GM21786 (cell line): ENCODE data around the gene PRELP.
"Not testable (repeated sequence)": the region's sequence is repeated elsewhere in the genome, so short reads cannot be mapped to it uniquely, and the experiment has no call there.

Experiments used
- ATAC-seq: cut with Tn5 transposase; IDR thresholded peaks from one replicate; pipeline ENCODE4 v1.9.1; 2021; ENCODE audit not compliant: unreplicated experiment

PRELP gene

DNA sequence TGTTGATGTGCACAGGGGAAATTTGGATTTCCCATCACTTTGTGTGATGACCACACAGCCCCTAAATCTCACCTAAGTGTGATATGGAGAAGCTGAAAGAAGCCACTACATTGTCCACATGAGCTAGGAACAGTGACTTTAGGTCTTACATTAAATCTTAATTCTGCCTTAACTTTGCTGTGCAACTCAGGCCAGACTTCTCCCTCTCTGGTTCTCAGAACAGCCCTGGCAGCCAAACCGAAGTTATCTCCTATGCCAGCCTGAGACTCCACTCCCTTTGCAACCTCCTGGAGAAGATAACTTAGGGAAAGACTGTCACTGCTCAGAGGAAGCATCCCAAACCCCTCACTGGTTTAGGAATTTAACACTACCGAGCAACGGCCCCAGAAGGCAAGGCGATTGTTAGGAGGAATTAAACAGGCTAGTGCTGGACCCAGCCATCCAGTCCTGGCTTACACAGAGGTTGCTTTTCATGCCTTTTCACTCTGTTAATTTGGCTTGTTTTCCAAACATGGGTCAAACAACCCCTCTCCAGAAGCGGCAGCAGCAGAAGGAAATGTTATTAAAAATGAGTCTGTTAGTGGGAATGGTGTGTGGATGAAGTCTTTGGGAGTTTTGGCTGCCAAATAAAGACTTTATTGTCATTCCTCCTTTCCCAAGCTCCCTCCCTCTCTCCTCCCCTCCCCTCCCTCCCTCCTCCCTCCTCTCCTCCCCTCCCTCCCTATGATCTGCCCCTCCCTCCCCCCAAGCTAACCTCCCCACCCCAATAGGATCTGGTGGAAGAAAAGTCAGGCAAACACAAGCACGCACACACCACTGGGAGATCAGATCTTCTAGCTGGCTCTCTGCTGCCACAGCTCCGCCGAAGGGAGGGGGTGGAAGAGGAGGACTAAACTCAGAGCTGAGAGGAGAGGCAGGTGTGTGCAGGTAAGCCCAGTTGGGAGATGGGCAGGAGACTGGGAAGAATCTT, at the start of gene PRELP:
Gene PRELP, plus strand, starts transcription at position 795 of the 970 bp plus-strand sequence. CDS start 7,379 bp downstream, outside the sequence.
- ATAC-seq = no peak

DNA sequence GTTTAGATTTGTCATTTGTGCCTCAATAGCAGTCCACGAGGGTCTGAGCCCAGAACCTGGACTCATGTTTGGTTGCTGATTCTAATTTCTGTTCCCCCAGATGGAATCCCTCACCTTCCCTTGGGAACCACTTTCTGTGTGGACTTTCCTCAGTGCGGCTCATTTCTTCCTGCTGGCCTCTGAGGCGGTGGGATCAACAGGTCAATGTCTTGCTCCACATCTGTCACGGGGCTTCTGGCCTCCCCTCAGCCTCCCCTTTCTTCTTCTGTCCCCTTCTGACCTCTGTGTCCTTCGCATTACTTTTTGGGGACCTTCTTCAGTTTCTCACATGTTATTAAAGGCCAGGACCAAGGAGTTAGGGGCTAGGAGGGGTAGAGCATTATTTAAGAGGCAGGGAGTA, 49.2 kb upstream of the PRELP start:
- no peak for ATAC-seq

DNA sequence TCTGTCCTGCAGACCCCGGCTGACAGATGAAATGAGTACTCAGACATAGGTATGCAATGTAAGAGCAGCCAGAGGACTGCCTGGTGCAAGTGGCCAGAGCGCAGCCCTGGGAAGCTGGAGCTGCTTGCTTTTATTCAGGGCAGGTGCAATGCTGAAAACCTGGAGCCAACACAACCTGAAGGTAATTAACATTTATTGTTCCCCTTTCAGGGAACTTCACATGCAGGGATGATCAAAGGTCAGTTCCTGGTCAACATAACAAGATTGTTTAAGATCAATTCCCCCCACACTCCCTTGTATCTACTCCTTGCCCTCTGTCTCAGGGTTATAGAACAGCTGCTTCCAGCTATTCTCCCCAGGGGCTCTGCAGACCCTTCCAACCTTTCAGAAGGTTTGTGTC, 48.7 kb upstream of the PRELP start:
- ATAC-seq = no peak

DNA sequence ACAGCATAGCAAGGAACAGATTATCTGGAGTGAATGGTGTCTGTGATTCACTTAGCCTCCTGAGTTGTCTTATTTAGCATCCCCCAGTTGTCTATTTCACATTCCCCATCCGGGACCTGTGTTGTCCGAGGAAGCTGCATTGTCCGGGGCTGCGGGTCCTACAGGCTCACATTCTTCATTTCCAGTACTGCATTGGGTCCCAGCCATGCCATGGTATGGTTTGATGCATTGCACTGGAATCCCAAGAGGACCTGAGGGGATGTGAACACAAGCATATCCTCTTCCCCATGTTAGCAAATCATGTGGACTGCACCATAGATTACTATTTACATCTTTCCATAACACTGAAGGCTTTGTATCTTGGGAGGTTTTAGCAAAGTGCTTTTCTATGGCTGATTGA, 48.2 kb upstream of the PRELP start:
- ATAC-seq = no peak

DNA sequence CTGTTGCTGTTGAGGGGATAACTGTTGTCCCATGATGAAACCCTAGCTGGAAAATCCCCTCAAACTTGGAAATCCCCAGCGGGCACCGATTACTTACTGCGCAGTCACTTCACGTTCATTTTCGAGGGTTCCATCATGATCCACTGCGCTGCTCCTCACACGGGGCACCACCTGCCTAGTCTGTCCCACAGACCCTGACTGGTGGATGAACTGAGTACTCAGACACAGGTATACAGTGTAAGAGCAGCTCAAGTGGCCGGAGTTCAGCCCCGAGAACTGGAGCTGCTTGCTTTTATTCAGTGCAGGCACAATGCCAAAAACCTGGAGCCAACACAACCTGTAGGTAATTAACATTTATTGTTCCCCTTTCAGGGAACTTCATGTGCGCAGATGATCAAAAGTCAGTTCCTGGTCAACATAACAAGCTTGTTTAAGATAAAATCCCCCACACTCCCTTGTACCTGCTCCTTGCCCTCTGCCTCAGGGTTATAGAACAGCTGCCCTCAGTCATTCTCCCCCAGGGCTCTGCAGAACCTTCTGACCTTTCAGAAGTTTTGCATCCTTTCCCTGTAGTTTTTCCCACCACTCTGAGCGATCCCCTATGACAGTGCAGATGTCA, 46.5 kb upstream of the PRELP start:
- ATAC-seq = no peak

DNA sequence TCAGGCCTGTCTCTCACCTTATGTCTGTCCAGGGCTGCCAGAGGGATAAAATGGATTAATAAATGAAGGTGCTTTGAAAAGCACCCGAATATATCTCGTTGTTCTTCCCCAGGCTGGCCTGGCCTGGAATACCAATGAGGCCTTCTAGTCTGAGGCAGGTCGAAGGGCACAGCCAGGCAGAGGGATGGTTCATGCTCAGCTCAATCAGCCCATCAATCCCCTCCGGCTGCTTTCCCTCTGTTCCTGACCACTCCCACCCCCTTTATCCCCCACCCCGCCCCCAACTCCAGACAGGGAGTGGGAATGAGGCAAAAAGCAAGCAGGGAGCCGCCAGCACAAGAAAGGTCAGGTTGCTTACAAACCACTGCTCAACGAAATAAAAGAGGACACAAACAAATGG, 40.0 kb upstream of the PRELP start:
- no peak for ATAC-seq

DNA sequence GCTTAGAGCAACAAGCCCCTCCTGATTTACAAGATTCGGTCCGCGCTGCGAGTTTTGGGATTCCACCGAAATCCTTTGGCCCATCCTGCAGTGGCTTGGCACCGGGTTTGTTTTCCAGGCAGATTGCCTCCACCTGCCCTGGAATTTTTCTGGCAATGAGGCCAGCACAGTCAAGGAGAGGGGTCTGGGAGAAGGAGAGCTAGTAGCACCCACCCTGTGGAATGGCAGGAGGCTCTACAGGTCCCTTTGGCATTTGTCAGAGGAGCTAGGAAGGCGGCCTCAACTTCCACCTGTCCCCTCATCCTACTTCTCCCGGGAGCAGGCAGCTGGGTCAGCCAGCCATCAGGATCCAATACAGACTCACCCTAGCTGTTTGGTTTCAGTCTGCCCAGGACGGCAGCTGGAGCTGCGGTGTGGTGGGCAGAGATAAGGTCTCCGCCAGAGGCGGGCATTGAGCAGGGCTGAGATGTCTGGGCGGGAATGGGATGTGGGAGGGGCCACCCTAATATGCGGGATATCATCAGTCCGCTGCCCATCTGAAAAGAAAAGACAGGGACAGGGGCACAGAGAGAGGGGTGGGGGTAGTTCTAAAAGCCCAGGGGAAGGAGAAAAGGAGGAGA, 37.8 kb upstream of the PRELP start:
- no peak for ATAC-seq

DNA sequence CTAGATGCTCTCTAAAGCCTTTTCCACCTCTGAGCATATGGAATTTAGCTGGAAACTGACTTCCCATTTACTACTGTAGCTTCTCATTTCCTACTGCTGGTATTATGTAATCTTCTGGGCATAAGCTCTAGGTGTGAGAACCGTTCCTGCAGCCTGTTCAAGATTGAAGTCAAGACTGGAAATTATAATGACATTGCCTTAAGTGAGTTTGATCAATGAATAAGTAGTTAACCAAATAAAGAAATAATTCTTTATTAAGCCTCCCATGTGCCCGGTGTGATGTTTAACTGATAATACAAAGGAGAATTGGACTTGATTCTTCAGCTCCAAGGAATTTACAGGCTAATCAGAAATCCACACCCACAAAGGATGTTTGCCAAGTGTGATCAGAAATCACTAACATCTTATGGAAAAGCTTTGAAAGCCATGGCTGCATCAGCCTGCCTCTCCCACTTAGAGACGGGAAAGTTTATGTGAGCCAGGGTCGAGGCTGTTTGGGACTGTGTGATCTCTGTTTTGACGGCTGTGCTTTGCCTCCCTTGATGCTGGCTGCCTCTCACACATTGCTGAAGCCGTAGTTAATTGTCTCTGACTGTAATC, 36.4 kb upstream of the PRELP start:
- ATAC-seq = no peak

DNA sequence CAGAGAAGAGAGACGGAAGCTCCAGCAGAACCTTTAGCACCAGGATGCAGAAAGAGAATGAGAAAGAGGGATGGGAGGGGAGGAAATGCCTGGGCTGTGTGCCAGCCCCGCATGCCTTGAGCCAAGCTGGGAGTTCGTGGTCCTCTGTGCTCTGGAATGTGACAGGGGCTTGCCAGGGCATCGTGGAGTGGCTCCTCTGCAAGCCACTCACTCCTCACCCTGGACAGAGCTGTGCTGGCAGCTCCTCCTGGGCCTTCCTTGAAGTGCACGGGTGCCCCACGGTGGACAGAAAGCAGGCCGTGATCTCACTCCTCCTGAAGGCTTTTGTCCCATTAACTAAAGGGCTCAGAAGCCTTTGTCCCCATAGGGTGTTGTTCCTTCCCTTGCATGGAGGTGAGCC, 34.8 kb upstream of the PRELP start:
- ATAC-seq = no peak

DNA sequence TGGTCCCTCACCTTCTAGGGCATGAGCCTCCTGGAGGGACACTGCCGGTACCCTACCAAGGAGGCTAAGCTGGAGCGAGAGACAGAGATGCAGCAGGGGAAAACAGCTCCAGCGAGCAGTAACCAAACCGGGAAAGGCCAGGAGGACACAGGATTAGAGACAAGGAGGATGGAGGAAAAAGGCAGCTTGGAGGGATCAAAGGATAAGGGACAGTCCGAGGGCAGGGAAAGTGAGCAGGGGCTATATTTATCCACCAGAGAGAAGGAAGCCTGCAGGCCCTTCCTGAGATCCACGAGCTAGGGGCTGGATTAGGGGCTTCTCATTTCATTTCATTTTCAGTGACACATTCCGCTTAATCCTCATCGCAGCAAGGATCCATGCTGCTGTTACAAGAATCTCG, 33.8 kb upstream of the PRELP start:
- no peak for ATAC-seq

DNA sequence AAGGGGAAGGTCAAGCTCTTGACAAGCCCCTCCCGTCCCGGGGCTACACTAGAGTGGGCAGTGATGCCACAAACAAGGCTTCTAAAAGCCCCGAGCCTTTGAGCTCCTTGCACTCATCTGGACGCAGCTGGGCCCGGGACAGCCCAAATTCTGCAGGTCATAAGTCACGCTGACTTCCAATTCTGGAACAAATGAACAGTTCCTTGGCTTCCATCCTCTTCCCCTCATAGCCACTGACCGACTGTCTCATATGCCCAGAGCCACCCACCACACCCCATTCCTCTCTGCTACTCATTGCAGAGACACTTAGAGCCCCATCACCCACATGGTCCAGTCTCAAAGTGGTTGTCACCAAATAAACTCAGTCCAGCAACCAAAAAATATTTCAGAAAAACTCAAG, 32.8 kb upstream of the PRELP start:
- no peak for ATAC-seq

DNA sequence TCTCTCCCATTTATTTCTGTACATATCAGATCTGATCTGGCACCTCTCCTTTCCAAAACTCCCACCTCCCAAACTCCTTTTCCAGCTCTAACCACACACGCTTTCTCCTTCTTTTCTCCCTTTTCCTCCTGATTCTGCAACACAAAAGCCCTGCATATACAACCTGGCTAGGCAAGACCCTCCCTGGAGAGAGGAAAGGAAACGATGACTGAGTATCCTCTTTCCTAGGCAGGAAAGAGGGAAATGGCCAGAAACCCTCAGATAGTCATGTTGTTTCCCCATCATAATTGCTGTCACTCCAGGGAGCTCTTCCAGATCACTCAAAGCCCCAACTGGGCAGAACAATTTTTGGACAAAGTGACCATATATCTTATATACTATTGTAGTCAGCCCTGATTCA, 32.3 kb upstream of the PRELP start:
- no peak for ATAC-seq

DNA sequence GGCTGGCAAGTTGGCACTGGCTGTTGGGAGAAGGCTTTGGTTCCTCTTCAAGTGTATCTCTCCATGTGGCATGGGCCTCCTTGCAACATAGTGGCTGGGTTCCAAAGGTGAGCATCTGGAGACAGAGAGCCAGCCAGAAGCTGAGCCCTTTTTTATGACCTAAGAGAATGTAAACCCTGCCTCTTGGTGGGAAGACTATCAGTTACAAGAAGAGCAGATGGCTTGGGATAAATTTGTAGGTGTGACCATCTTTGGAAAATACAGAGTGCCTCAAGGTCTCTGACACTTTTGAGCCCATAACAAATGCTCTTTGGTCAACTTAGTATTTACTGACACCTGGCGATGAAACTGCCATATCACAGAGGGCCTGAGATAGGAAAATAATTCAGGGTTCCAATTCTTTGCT, 31.4 kb upstream of the PRELP start:
- no peak for ATAC-seq

DNA sequence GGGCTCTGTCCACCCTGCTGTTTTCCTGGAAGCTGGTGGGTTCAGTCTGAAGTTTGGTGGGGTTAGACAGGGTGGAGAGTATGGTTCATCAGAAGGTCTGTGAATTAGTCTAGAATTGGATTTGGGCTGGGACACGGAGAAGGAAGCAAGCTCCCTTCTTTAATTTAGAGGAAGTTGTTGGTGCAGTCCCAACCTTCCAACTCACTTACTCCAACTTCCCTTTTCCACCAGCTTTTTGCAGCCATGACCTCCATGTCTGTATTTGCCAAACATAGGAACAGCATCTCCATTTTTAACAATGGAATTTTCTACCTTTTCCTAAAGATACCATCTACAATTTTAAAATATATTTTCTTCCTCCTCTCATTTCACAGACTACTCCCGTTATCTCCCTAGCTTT, 28.5 kb upstream of the PRELP start:
- ATAC-seq = no peak

DNA sequence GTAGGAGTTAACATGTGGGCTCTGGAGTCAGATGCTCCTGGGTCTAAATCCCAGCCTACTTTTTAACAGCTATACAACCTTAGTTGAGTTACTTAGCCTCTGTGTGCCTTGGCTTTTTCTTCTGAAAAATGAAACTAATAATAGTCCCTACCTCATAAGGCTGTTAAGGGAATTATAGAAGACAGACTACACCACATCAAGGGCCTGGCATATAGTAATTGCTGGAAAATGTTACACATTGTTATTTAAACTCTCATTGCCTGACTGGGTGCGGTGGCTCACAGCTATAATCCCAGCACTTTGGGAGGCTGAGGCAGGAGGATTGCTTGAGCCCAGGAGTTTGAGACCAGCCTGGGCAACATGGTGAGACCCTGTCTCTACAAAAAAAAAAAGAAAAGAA, 28.0 kb upstream of the PRELP start:
- not testable (repeated sequence) for ATAC-seq

DNA sequence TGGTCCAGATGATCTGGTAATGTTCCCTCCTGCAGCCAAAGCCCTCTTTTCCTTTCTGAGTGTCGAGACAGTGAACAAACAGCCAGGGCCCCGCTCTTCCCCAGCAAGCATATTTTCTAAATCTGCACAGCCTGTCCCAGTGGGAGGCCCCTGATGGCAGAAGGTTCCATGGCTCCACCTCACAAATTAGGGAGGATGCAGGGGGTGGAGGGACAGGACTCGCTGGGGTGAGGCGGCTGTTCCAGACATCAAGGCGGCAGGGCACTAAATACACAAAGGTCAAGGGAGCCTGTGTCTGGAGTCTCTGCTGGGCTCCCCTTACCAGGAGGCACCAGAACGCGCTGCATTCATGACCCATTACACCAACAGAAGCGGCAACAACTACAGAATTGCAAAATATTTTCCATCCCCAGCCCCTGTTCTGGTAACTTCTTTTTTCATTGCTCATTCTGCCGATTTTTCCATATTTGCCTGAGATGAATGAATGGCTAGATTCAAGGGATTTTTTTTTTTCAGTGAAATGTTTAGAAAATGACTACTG, 27.0 kb upstream of the PRELP start:
- ATAC-seq = no peak

DNA sequence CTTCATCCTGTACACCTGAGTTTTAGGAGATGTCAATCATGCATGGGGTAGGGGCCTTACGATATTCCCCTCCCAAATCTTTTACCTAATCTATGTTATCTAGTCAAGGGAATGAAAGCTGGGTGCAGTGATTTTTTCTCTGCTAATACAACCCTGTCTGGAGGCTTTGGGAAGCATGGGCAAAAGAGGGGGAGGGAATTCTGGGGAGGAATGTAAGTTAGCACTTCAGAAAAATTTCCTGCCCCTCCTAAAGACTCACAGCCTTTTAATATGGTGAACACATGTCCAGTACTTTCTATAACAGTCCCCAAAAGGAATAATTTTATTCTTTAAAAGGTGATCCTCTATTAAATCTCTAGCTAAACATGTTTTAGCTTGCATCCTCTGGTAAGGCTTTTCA, 25.6 kb upstream of the PRELP start:
- no peak for ATAC-seq

DNA sequence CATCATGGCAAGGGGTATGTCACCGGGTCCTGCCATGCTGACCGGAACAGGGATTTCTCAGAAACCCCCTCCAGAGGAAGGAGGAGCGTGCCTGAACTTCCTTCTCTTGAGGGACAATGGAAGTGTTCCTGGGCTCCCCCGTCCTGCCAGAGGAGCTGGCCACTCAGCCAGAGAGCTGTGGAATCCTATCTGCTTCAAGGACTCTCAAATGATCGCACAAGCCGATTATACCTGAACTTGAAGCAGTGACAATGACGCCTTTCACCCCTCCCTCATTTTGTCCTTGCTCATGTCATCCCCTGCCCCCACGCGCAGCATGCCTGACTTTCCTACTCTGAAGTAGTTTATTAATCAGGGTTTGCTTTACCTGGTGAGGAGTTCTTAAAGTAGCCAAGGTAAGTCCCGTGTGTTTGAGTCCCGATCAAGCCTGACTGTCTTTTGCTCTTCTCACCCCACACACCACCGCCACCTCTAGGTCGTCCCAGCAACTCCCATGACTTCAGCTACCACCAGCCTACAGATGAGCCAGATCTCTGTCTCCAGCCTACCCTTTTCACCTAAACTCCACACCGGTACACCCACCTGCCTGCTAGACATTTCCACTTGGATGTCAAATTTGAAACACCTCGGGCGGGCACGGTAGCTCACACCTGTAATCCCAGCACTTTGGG, 25.0 kb upstream of the PRELP start:
- no peak for ATAC-seq

DNA sequence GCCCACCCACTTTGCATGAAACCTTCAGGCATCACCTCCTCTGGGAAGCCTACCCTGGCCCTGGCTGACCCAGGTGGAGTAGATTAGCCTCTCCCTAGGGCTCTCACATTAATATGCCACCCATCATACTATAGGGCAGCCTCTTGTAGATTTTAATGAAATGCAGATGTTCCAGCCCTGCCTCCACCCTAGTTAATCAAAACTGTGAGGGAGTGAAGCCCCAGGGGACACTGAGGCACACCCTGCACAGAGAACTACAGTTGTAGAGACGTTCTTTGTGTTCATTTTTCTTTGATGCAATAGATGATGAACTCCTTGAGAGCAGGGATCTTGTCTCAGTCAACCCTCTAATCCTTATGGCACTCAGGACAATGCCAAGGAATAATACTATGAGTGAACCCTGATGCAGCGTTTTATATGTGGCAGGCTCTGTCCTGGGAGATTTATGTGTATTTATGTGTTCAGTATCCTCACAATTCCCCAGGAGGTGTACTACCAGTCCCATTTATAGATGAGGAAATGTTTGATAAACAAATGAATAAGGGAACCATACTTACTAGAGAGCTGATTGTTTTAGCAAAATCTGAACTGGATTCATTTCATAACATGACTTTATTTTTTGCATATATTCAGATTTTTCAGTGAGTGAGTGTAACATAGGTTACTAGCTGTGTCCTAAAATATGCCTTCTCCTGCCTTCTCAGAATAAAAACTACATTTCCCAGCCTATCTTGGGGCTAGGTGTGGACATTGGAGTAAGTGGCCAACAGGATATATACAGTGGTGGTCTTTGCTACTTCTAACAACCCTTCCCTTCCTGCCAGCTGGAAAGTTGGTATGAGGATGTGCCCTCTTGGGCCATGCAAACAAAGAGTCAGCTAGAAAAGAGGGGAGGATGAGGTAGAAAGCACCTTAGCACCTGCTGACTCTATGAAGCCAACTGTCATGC, 23.5 kb upstream of the PRELP start:
- ATAC-seq = no peak

DNA sequence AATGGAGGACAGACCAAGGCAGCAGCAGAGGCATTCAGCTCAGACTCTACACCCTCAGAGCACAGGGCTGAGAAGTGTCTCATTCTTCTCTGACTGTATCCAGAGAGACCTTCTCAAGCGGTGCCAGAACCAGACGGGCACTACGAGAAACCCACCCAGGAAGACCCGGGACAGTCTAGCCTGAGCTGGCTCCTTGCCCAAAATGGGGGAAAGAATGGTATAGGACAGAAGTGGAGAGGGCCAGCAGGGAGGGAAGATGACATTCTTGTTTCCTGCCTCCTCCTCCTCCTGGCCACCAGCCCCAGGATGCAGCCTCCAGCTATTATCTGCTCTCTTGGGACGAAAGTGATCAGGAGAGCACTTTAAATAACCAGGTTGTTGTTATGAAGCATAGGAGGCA, 22.6 kb upstream of the PRELP start:
- no peak for ATAC-seq
